ENCODE data around the gene INF2. TPM values are rescaled to one million over a fixed set of nuclear protein-coding genes. Genes with fewer than 3 reads are reported as not detected.
"Not testable (repeated sequence)": the region's sequence is repeated elsewhere in the genome, so short reads cannot be mapped to it uniquely, and the experiment has no call there.

INF2 gene
- total RNA-seq (ENCODE audit: insufficient read depth, low replicate concordance): 25.5 TPM

DNA sequence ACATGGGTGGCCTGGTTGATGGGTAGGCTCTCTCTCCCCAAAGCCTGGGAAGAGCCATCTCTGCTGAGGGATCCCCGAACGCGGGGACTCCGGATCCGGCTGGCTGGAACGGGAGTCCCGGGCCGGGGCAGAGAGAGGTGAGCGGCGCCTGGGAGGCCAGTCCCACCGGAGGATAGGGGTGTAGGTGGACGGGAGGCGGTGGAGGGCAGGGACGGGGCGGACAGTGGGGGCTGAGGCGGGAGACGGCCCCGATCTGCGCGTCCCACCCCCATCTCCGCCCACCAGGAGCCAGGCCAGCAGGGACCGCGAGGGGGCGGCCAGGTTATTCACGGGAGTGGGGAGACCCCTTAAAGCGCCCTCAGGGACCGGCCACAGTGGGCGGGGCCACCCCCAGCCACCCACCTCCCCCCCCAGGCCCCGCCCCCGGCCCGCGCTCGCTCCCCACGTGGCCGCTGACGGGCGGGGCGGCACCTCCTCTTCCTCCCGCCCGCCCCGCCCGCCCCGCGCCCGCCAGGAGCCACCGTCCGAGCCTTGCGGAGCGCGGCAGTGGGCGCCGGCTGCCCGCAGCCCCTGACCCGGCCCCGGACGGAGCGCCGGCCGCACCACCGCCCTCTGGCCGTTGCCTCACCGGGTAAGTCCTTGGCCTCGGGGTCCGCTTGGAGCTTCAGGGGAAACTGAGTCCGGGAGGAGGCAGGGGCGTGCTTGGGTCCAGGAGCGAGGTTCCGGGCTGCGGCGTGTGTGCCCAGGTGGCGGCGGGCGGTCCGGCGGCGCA, at the start of gene INF2:
Gene INF2 (plus strand): TSS at position 510 of the 772 bp plus-strand sequence. CDS start 11,748 bp downstream, outside the sequence.
- peak; percentile 69 for DNase-seq (ENCODE audit: low spot score)

DNA sequence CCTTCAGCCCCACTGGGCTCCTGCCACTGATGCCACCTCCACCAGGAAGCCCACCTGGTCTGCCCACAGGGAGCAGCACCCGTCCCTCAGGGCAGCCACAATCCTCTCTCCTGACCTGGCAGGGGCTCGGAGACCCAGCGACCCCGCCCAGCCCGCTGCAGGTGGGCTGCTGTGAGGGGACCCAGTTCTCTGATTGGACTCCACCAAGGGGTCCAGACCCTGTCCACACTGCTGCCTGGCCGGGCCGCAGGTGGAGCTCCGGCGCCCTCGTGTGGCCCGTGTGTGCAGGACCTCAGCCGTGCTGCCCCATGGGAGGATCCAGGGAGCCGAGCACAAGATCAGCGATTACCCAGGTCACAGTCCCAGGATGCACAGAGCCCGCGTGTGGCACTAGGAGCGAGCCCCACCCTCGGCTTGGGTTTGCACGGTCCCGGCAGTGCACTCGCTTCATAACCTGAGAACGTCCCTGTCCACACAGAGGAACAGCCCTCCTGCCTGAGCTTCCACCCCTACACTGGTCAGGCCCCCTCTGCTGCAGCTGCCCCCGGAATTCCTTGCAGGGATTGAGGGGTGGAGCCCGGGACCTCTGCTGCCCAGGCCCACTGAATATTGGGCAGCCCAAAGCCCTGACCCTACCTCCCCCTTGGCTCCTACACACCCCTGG, 49.4 kb upstream of the INF2 start:
- peak; percentile 50 for DNase-seq (ENCODE audit: low spot score)

- no peak for DNase-seq (ENCODE audit: low spot score)
These were observed 48.7 kb upstream of the INF2 start for GRCh38 chr14:104640681-104641080.

DNA sequence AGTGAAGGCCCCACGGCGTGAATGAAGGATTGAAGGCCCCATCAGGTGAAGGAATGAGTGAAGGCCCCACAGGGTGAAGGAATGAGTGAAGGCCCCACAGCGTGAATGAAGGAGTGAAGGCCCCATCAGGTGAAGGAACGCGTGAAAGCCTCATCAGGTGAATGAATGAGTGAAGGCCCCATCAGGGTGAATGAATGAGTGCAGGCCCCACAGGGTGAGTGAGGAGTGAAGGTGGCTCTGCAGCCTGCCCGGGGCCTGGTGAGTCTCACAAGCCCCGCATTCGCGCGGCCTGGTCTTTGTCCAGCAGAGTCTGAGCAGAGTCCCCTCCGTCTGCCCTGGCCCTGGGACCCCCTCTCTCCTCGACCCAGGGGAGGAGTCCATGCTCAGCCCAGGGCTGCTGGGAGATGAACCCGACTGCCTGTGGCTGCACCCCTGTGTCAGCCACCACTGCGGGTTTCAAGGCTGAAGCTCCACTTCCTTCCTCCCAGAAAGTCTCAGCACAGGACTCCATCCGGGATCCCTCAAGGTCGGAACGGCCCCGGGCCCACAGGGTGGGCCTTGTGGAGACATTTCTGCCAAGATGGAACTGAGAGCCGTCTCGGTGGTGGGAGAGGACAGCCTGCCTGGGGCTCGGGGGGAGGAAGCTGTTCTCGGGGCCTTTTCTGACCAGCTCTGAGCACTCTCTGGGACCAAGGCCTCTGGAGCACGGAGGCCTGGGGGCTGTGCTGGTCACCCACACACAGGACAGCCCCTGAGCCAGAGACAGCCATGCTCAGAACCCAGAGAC, 47.5 kb upstream of the INF2 start:
- no peak for DNase-seq (ENCODE audit: low spot score)

DNA sequence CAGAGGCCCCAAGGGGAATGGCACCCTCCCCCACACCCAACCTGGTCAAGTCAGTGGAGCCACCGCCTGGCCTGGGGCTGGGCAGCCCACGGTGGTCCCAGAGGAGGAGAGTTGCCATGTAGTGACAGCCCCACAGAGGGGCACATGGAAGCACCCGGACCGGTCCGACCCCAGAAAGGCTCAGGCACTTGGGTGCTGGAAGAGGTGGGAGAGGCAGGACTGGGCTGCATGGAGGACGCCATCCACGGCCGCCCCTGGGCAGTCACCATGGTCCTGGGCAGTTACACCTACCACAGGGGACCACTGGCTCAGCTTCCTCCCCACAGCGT, 46.9 kb upstream of the INF2 start:
- DNase-seq (ENCODE audit: low spot score): no peak

DNA sequence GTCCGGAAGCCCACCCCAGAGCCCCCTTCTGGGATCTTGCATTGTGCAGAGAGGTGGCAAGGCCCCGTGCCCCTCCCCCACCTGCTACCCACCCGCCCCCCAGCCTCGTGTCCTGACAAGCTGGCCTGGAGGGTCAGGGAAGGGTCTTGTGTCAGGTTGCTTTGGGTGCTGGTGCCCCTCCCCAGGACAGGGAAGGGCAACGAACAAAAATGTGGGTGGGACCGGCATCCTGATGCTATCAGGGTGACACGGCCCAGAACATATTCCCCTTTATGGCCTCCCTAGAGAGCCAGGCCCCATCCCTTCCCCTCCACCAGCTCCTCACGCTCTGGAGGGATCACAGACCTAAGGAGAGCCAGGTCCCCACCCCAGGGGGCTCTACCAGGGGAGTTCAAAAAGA, 46.1 kb upstream of the INF2 start:
- peak; percentile 36 for DNase-seq (ENCODE audit: low spot score)

DNA sequence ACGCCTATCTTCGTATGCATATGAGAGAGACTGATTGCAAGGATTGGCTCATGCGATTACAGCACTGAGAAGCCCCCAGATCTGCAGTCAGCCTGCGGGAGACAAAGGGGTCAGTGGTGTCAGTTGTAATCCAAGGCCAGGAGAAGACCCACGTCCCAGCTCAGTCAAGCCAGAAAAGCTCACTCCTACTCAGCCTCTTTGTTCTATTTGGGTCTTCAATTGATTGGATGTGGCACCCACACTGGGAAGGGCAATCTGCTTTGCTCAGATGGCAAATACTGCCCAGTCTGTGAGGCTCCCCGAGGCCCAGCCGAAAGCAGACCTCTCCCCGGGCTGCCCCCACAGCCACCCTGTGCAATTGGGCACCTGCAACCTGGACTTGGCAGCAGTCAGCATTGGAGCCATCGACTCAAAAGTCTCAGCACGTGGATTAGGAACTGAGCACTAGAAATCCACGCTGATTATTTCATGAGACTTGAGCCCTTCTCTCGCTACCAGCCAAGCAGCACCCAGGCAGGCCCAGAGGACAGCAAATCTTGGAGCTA, 45.3 kb upstream of the INF2 start:
- no peak for DNase-seq (ENCODE audit: low spot score)

- DNase-seq (ENCODE audit: low spot score): no peak
These were observed 44.6 kb upstream of the INF2 start for GRCh38 chr14:104644656-104645378.

- DNase-seq (ENCODE audit: low spot score): no peak
These were observed 41.9 kb upstream of the INF2 start for GRCh38 chr14:104647467-104648043.

DNA sequence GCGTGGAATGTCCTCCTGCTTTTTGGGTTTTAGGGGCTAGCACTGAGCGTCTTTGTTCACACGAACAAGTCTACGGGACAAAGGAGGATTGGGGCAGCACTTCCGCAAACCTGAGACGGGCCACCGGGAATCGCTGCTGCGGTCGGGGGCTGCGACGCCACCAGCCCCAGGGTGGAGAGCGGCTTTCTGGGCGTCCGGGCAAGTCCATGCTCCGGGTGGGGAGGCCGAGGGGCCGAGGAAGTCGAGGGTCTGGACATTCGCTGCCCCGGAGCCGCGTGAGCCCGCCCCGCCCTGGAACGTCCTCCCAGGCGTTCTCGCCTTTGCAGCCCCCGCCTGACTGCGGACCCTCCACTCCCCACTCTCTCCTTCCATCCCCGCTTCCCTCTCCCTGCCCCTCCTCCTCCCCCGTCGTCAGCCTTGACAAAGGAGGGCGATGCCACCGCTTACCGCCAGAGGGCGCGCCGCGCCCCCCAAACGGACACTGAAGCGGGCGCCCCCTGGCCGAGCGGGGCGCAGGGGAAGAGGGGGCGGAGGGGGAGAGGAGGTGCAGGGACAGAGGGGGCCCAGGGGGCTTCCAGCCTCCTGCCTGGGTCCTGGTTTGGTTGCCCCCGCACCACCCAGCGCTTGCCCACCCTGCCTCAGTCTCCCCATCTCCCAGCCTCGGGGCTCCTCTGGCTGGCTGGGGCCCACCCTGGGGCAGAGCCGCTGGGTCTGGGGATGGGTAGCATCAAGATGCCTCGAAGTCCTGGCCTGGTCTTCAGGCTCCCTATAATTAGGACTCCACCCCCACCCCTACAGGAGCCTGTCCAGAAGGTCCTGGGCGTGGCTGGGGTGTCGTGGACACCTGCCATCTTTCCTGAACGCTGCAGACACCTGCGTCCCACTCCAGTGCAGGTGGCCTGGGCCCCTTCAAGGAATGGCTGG, 39.1 kb upstream of the INF2 start:
- DNase-seq (ENCODE audit: low spot score): peak; percentile 70

DNA sequence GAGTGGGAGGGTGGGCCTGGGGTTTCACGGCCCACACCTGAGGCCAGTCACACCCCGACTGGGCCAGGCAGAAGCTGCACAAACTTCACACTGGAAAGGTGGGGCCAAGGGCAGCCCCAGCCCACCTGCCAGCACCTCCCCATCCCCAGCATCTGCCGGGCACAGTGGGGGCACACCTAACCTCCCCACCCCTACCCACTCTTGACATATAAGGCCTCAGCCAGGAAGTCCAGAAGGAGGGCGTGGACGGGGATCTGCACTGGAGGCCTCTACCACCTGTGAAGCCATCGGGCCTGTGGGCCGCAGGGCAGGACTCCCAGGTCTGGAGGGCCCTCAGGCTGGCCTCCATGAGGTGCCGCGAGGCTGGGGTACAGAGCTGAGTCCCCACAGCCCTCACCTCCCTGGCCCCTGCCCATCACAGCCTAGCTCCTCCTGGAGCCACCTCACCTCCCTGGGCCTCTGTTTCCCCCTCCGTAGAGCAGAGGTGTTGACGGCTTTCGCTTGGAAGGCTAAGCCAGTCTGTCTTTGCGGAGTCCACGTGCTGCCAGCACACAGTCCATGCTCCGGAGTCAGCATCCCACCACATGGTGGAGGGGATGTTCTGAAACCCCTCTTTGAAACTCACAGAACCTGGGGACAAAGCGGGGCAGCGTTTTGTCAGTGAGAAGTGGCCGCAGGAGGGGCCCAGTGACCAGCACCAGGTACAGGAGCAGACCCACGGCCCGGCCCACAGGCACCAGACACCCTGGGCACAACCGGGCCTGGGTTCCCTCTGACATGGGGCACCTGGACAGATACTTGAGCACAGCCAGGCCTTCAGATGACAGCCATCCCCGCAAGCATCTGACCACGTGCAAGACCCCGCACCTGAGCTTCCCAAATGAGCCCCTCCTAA, 38.2 kb upstream of the INF2 start:
- DNase-seq (ENCODE audit: low spot score): no peak

DNA sequence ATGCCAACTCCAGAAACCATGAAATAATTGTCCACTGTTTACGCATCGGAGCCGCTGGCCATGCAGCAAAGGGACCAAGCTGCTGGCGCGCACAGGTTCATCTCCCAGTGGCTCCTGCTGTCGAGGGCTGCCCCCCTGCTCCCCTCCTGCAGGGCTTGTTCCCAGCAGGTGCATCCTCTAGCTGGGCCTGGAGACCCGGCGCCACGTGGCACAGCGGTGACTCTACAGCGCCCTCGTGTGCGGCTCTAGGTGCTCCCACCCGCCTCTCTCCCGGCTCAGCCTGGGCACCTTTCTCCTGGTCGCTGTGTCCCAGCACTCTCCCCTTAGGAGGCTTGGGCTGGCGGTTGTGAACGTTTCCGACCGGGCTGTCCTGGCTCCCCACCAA, 37.5 kb upstream of the INF2 start:
- no peak for DNase-seq (ENCODE audit: low spot score)

GRCh38 chr14:104652386-104652785, 37.0 kb upstream of the INF2 start:
- DNase-seq (ENCODE audit: low spot score): no peak

DNA sequence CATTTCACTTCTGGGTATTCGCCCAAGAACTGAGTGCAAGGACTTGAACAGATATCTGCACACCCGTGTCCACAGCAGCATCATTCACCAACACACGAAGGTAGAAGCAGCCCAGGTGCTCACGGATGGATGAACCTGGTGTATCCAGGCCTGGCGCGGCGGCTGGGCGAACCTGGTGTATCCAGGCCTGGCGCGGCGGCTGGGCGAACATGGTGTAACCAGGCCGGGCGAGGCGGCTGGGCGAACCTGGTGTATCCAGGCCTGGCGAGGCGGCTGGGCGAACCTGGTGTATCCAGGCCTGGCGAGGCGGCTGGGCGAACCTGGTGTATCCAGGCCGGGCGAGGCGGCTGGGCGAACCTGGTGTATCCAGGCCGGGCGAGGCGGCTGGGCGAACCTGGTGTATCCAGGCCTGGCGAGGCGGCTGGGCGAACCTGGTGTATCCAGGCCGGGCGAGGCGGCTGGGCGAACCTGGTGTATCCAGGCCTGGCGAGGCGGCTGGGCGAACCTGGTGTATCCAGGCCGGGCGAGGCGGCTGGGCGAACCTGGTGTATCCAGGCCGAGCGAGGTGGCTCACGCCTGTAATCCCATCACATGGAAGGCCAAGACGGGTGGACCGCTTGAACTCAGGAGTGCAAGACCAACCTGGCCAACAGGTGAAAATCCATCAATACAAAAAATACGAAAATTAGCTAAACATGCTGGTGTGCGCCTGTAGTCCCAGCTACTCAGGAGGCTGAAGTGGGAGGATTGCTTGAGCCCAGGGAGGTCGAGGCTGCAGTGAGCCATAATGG, 36.1 kb upstream of the INF2 start:
- DNase-seq (ENCODE audit: low spot score): not testable (repeated sequence)

GRCh38 chr14:104654119-104654518, 35.3 kb upstream of the INF2 start:
- DNase-seq (ENCODE audit: low spot score): no peak

DNA sequence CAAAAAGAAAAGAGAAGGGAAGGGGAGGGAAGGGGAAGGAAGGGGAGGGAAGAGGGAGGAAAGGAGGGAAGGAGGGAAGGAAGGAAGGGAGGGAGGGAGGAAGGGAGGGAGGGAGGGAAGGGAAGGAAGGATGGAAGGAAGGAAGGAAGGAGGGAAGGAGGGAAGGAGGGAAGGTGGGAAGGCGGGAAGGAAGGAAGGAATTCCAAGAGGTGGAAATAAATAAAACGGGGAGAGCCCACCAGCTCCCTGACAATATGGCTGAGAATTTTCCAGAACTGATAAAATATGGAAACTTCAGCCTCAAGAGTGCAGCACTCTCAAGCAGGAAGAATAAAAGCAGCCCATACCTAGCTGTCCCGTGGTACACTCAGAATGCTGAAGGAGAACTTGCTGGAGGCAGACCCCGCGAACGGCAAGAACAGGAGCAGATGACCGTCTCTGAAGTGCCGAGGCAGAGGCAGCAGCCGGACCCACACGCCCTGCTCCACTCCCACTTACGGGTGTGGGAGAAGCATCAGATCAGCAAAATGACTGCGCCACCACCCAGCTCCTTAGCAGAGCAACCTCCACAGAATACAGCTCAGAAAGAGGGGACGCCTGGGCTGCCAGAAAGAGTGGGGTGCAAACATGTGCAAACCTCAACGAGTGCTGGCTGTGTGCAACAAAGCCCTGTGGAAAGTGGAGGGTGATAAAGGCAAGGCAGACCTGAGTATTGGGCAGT, 34.1 kb upstream of the INF2 start:
- DNase-seq (ENCODE audit: low spot score): no peak

- no peak for DNase-seq (ENCODE audit: low spot score)
These were observed 33.3 kb upstream of the INF2 start for GRCh38 chr14:104656014-104656714.

Measured in umbilical cord (tissue), 2 donors.